GM04503 (cell line): ENCODE data around the gene PLD1.

ENCODE experiments used
- DNase-seq: peaks from one replicate; pipeline ENCODE4 v3.0.0-alpha.2; 2012; ENCODE audit warnings: low read depth

PLD1 gene

DNA sequence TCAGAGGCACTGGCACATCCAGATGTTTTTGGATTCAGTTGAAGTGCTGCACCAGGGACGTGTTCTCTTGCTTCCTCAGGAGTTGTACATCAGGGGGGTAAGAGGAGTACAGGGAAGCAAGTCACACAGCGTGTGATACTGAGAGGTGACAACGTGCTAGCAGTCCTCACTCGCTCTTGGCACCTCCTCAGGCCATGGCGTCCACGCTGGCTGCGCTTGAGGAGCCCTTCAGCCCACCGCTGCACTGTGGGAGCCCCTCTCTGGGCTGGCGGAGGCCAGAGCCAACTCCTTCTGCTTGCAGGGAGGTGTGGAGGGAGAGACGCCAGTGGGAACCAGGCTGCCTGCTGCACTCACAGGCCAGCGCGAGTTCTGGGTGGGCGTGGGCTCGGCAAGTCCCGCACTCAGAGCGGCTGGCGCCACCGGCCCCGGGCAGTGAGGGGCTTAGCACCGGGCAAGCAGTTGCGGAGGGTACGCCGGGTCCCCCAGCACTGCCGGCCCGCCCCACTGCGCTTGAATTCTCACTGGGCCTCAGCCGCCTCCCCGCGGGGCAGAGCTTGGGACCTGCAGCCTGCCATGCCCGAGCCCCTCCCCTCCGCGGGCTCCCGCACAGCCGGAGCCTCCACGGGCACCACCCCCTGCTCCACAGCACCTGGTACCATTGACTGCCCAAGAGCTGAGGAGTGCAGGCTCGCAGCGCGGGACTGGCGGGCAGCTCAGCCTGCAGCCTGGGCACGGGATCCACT is 64.5 kb downstream of the PLD1 start:
- DNase-seq: no peak

DNA sequence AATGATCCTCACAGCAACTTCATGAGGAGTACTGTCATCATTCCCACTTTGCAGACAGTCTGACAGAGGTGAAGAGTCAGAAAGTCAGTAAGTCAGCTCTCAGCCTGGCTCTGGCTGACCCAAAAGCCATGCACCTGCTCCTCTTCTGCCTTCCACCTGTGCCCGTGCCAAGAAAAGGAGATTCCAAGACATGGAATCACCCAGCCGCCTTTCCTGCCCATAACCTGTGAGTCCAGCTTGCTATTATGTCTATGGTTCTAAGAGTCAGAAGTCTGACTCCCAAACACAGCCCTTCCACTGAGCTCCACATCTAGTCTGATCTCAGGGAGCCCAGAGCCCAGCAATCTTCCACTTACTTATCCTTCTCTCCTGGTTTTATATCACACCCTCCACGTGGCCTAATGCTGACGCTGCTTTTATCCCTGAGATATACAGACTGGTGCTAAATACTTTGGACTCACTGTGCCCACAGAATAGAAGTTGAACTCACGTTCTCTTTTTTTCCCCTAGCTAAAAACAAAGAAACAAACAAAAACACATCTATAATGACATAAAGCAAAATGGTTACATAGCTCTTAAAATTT is 66.0 kb downstream of the PLD1 start:
- no peak for DNase-seq

DNA sequence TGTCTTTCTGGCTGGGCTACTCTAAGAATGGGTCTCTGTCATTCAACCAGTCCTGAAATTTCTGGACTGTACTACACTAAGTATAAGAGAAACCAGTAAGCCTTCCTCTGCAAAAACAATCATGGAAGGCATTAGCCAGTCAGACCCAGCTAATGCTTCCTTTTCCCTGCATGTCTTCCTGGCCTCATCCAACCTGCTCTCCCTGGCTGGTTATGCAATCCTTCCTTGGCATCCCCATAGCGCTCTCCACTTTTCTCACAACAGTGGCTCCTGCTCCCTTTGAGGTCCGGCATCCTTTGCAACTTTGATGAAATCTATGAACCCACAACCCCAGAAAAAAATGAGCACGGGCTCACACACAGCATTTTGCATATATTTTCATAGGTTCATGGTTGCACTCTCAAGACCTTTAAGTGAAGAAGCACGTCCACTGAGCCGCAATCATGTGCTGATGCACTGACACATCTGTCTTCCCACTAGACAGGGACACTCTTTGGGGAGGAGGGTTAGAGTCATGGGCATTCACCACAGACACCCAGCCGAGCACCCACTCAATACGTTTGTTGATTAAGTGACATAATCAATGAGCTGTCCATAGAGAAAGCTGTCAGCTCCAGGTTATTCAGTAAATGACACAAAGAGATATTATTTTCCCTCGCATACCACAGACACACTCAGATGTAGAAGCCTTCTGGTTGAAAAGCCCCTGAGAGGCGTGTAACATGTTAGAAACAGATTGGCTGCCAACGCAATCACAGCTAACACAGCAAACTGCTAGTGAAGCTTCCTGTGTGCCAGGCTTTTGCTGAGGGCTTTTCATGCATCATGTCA is 66.7 kb downstream of the PLD1 start:
- DNase-seq: no peak

DNA sequence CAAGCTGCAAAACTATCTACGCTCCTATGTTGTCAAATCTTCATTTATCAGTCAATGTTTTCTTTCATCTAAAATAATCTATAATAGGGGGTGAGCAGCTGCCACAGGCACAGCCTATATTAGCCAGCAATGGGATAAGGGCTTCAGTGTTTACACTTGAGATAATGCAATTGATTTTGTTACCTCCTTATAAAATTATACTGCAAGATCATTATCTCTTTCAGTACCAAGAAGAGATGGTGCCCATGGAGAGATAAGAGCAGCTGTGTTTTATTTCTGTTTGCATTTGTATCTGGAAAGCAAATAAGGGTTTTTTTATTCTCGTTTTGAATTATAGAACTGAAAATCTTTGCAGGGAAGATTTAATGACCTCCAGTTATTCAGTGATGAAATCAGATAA is 68.9 kb downstream of the PLD1 start:
- DNase-seq: no peak

DNA sequence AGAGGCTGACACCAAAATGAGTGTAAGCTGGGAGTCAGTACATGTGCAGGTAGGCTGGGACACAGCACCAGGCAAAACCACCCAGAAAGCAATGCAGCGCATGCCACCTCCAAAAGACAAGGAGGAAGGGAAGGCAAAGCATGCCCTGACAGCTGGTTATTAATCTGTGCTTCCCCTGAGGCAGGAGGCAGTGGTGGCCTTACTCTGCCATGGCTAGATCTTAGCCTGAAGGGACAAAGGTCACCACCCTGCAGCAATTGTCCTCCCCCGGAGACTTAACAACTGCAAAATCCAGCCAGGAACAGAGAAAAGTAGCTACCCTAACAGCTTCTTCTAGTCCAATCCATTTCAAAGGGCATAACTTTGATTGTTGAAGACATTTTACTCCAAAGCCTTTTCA is 73.7 kb downstream of the PLD1 start:
- no peak for DNase-seq

DNA sequence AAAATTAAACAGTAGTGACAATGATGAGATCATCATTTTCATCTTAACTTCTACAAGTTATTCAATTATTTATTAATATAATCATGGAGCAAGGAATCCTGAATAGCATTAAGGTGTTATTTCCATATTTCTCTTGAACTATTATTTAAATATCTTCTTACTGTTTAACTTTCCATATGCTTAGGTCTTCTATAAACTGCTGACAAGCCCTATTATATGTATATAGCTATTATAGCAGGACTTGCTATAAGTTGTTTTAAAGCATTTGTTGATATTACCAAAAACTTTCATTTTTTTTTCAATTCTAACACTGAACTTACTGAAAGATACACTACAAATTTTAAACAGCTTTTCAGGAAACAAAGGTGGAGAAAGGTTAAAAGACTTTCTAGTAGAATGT is 76.7 kb downstream of the PLD1 start:
- DNase-seq: no peak

GRCh38 chr3:171732756-171733155 is 77.5 kb downstream of the PLD1 start:
- DNase-seq: no peak

- DNase-seq: no peak
These were observed 78.6 kb downstream of the PLD1 start for GRCh38 chr3:171731691-171732090.

- no peak for DNase-seq
These were observed 80.6 kb downstream of the PLD1 start for GRCh38 chr3:171729452-171730334.

GRCh38 chr3:171727288-171727687 is 83.0 kb downstream of the PLD1 start:
- no peak for DNase-seq

GRCh38 chr3:171718493-171719185 is 91.6 kb downstream of the PLD1 start:
- DNase-seq: no peak

GRCh38 chr3:171715155-171715554 is 95.1 kb downstream of the PLD1 start:
- DNase-seq: no peak

GRCh38 chr3:171712171-171712938 is 97.9 kb downstream of the PLD1 start:
- DNase-seq: no peak

GRCh38 chr3:171711461-171712170 is 98.7 kb downstream of the PLD1 start:
- no peak for DNase-seq

DNA sequence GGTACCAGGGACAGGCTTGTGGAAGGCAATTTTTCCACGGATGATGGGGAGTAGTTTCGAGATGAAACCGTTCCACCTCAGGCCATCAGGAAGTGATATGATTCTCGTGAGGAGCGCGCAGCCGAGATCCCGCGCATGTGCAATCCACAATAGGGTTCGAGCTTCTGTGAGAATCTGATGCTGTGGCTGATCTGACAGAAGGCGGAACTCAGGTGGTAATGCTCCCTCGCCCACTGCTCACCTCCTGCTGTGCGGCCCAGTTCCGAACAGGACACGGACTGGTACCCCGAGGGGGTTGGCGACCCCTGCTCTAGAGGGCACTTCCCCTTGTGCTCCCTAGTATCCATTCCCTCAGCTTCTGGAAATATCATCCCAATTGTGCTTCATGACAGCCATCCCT is 99.9 kb downstream of the PLD1 start:
- DNase-seq: no peak

GRCh38 chr3:171704814-171705213 is 105.5 kb downstream of the PLD1 start:
- DNase-seq: no peak

GRCh38 chr3:171704002-171704401 is 106.3 kb downstream of the PLD1 start:
- DNase-seq: no peak

DNA sequence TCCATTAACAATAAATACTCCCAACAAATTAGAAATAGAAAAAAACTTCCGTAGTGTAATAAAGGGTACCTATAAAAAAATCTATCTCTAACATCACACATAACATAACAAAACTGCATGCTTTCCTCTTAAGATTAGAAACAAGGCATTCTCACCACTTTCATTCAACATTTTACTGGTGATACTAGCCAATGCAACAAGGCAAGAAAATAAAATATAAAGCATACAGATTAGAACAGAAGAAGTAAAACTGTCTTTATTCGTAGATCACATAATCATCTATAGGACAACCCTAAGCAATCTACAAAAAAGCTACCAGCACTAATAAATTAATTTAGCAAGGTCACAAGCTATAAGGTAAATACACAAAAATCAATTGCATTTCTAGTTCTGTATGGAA is 107.1 kb downstream of the PLD1 start:
- no peak for DNase-seq

GRCh38 chr3:171700653-171701052 is 109.6 kb downstream of the PLD1 start:
- no peak for DNase-seq

DNA sequence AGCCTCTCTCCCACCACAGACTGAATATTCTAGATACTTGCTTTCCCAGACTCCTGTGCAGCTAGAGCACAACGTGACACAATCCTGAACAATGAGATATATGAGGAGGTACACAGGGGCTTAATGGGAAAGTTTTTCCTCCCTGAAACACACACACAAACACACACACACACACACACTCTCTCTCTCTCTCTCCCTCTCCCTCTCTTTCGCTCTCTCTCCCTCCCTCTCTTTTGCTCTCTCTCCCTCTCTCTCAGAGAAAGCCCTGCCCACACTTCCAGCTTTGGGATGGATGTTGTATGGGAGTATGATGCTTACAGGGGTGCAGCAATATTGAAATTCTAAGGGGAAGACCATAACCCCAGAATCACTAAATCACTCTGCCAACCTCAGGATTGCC is 110.1 kb downstream of the PLD1 start:
- no peak for DNase-seq
